ENCODE results near the gene NEIL3. TPM values are rescaled to one million over a fixed set of nuclear protein-coding genes. Genes with fewer than 3 reads are reported as not detected.

The NEIL3 gene
- total and polyA plus RNA-seq, 10 of the 15 experiments (the other 5 are each of a cell fraction or from before 2014, with no cell fraction given): 3.0 to 13.8 (median 8.9) TPM

- Histone ChIP-seq H3K27me3 (replicated peaks in 1 of 2; ENCODE audit: control insufficient read depth in 2 of 2, insufficient read depth in 2 of 2, low read length in 1 of 2) (no peaks in the 10 kb centered on the region; a peak in 1 of 4 replicates), H3K27ac (ENCODE audit: control insufficient read depth, insufficient read depth) (no peak overlapping the region), H3K4me3 (no peak overlapping the region), H3K4me1 (ENCODE audit: control insufficient read depth, insufficient read depth, low read length) (no peaks in the 10 kb centered on the region), H3K36me3 (ENCODE audit: control insufficient read depth in 2 of 2, insufficient read depth in 2 of 2, low read length in 1 of 2) (no peaks in the 10 kb centered on the region), H2AFZ (ENCODE audit: control insufficient read depth, low read depth, low read length) (no peak overlapping the region), H3K79me2 (ENCODE audit: control insufficient read depth, insufficient read depth, low read length) (no peaks in the 10 kb centered on the region), H3K4me2 (ENCODE audit: control insufficient read depth, insufficient read depth) (no peak overlapping the region), H3K9me3 (replicated peaks; ENCODE audit: control insufficient read depth, insufficient read depth, low read length) (no peaks in the 10 kb centered on the region), H4K20me1 (ENCODE audit: control insufficient read depth, insufficient read depth) (no peaks in the 10 kb centered on the region), H3K9ac (ENCODE audit: control insufficient read depth, insufficient read depth, low read length) (no peak overlapping the region)
- ChIA-PET RAD21 (ENCODE audit: unreplicated experiment) (no interaction called here), SMC1A (ENCODE audit: uncharacterized antibody, unreplicated experiment) (no interaction called here), CTCF (interaction anchor here (0.8 to 1.1 kb wide), 3 partner anchors 10 to 18 kb away, joined by 3 to 4 read pairs (median 3); no protein-coding TSS in a partner anchor), POLR2A (no interaction called here)
- in situ Hi-C loops (cut with MboI) (no loop called here), intact Hi-C loops (cut with micrococcal nuclease; ENCODE audit: unreplicated experiment) (no loop called here)
- no peak for ATAC-seq
- no peak for FAIRE-seq
- no peak for DNase-seq (ENCODE audit: low read depth, low spot score)
- TF ChIP-seq TARDBP (IDR thresholded peaks at IDR 0.05; ENCODE audit: borderline replicate concordance): no peak
- no peak for TF ChIP-seq REST (IDR thresholded peaks at IDR 0.05; ENCODE audit: low read depth, low read length)
- TF ChIP-seq EGR1 (IDR thresholded peaks at IDR 0.05; ENCODE audit: borderline replicate concordance in 1 of 2, low read depth in 2 of 2, low read length in 2 of 2): no peak
- no peak for TF ChIP-seq SREBF1 (IDR thresholded peaks at IDR 0.05; ENCODE audit: low read length)
- no peak for TF ChIP-seq BMI1 (IDR thresholded peaks at IDR 0.05; ENCODE audit: borderline replicate concordance)
- no peak for TF ChIP-seq ZBTB40 (IDR thresholded peaks at IDR 0.05; ENCODE audit: borderline replicate concordance)
- no TSS peak for BruUV-seq (replicated peaks)
- WGBS (ENCODE audit: insufficient coverage, insufficient replicate concordance, low lambda C conversion rate, missing lambda C conversion rate): 92% methylated on average over 1 of the region's 1 CpG
Observed at GRCh38 chr4:177266506-177266905, 43.2 kb upstream of the NEIL3 start.
